Measurements from ENCODE around the gene PLCB1.
"Not testable (repeated sequence)": the region's sequence is repeated elsewhere in the genome, so short reads cannot be mapped to it uniquely, and the experiment has no call there.

PLCB1 gene

GRCh38 chr20:8583566-8584043 lies 451.5 kb downstream of the PLCB1 start:
- Histone ChIP-seq H3K27me3 (replicated peaks; ENCODE audit: control insufficient read depth, insufficient read depth, low read length) (no peaks in the 10 kb centered on the region), H3K36me3 (ENCODE audit: control insufficient read depth, insufficient read depth, low read length) (no peaks in the 10 kb centered on the region), H3K4me3 (replicated peaks; ENCODE audit: low read depth, low read length) (no peak overlapping the region)
- no peak for DNase-seq (ENCODE audit: extremely low read depth, insufficient read length)
- no peak for TF ChIP-seq CTCF (IDR thresholded peaks at IDR 0.05; ENCODE audit: insufficient read depth, low read length, poor library complexity, severe bottlenecking)

- H3K27me3 ChIP-seq (replicated peaks; ENCODE audit: control insufficient read depth, insufficient read depth, low read length), result no peaks in the 10 kb centered on the region
- H3K4me3 ChIP-seq (replicated peaks; ENCODE audit: low read depth, low read length), result no peak overlapping the region
- no peak for DNase-seq (ENCODE audit: extremely low read depth, insufficient read length)
- no peak for TF ChIP-seq CTCF (IDR thresholded peaks at IDR 0.05; ENCODE audit: insufficient read depth, low read length, poor library complexity, severe bottlenecking)
- no peaks in the 10 kb centered on the region for H3K36me3 ChIP-seq (ENCODE audit: control insufficient read depth, insufficient read depth, low read length)
Measured at GRCh38 chr20:8587251-8587650, 455.2 kb downstream of the PLCB1 start.

- Histone ChIP-seq H3K36me3 (ENCODE audit: control insufficient read depth, insufficient read depth, low read length) (no peaks in the 10 kb centered on the region), H3K27me3 (replicated peaks; ENCODE audit: control insufficient read depth, insufficient read depth, low read length) (no peaks in the 10 kb centered on the region), H3K4me3 (replicated peaks; ENCODE audit: low read depth, low read length) (no peak overlapping the region)
- TF ChIP-seq CTCF (IDR thresholded peaks at IDR 0.05; ENCODE audit: insufficient read depth, low read length, poor library complexity, severe bottlenecking), result no peak
- DNase-seq (ENCODE audit: extremely low read depth, insufficient read length), result no peak
Measured at GRCh38 chr20:8587810-8588209, 455.7 kb downstream of the PLCB1 start.

- Histone ChIP-seq H3K4me3 (replicated peaks; ENCODE audit: low read depth, low read length) (no peak overlapping the region), H3K27me3 (replicated peaks; ENCODE audit: control insufficient read depth, insufficient read depth, low read length) (no peaks in the 10 kb centered on the region), H3K36me3 (ENCODE audit: control insufficient read depth, insufficient read depth, low read length) (no peaks in the 10 kb centered on the region)
- DNase-seq (ENCODE audit: extremely low read depth, insufficient read length), result no peak
- TF ChIP-seq CTCF (IDR thresholded peaks at IDR 0.05; ENCODE audit: insufficient read depth, low read length, poor library complexity, severe bottlenecking), result no peak
Measured at GRCh38 chr20:8589956-8590355, 457.9 kb downstream of the PLCB1 start.

- not testable (repeated sequence) for H3K4me3 ChIP-seq (replicated peaks; ENCODE audit: low read depth, low read length)
Measured at GRCh38 chr20:8600910-8601541, 469.0 kb downstream of the PLCB1 start.

GRCh38 chr20:8601542-8601912 lies 469.5 kb downstream of the PLCB1 start:
- Histone ChIP-seq H3K36me3 (ENCODE audit: control insufficient read depth, insufficient read depth, low read length) (no peaks in the 10 kb centered on the region), H3K27me3 (replicated peaks; ENCODE audit: control insufficient read depth, insufficient read depth, low read length) (no peaks in the 10 kb centered on the region), H3K4me3 (replicated peaks; ENCODE audit: low read depth, low read length) (no peak overlapping the region)
- no peak for TF ChIP-seq CTCF (IDR thresholded peaks at IDR 0.05; ENCODE audit: insufficient read depth, low read length, poor library complexity, severe bottlenecking)
- peak; percentile 52 for DNase-seq (ENCODE audit: extremely low read depth, insufficient read length)

More at GRCh38 chr20:8600910-8601541, 469.0 kb downstream of the PLCB1 start:
- H3K36me3 ChIP-seq (ENCODE audit: control insufficient read depth, insufficient read depth, low read length); DNase-seq (ENCODE audit: extremely low read depth, insufficient read length); H3K27me3 ChIP-seq (replicated peaks; ENCODE audit: control insufficient read depth, insufficient read depth, low read length): not testable (repeated sequence)

Data from GM06990 (cell line).